HEK293T (cell line): ENCODE data around the gene PROZ.

Experiments used
- CTCF ChIA-PET: fragments of 350-600 bp; formaldehyde crosslinking; extraction: SDS; loops from one replicate; lab custom pipeline; 2021; ENCODE audit warnings: antibody characterized with exemption, inconsistent platforms; lab: Yijun Ruan, JAX
- POLR2A ChIA-PET: fragments of 350-600 bp; formaldehyde crosslinking; extraction: SDS; loops from one replicate; lab custom pipeline; 2020; ENCODE audit warnings: antibody characterized with exemption, inconsistent platforms; lab: Yijun Ruan, JAX
- DNase-seq: peaks from one replicate; pipeline ENCODE4 v3.0.0; 2012; ENCODE audit warnings: mixed read lengths; ENCODE audit errors: extremely low spot score
- ARNT ChIP-seq: fragments of 450-650 bp; IDR thresholded peaks from 2 replicates; pipeline ENCODE4 v1.6.1; 2017; ENCODE audit warnings: mild to moderate bottlenecking
- BHLHE40 ChIP-seq: fragments of 450-650 bp; IDR thresholded peaks from 2 replicates; pipeline ENCODE4 v1.6.1; 2016; ENCODE audit warnings: mild to moderate bottlenecking, moderate library complexity, borderline replicate concordance
- CTBP1 ChIP-seq: fragments of 450-650 bp; IDR thresholded peaks from 2 replicates; pipeline ENCODE4 v1.6.1; 2016; ENCODE audit warnings: borderline replicate concordance
- ELF4 ChIP-seq: fragments of 450-650 bp; IDR thresholded peaks from 2 replicates; pipeline ENCODE4 v1.6.1; 2017; ENCODE audit warnings: antibody characterized with exemption
- FOXA1 ChIP-seq: fragments of 450-650 bp; IDR thresholded peaks from 2 replicates; pipeline ENCODE4 v1.6.1; 2016; ENCODE audit warnings: mild to moderate bottlenecking
- FOXK2 ChIP-seq: fragments of 450-650 bp; IDR thresholded peaks from 2 replicates; pipeline ENCODE4 v1.6.1; 2016; ENCODE audit warnings: mild to moderate bottlenecking
- FOXM1 ChIP-seq: fragments of 450-650 bp; IDR thresholded peaks from 2 replicates; pipeline ENCODE4 v1.6.1; 2017; ENCODE audit warnings: mild to moderate bottlenecking, borderline replicate concordance
- HDGF ChIP-seq: fragments of 450-650 bp; IDR thresholded peaks from 2 replicates; pipeline ENCODE4 v1.6.1; 2017; ENCODE audit warnings: antibody characterized with exemption, borderline replicate concordance
- L3MBTL2 ChIP-seq: fragments of 450-650 bp; conservative IDR thresholded peaks from 2 replicates; pipeline ENCODE4 v1.6.1; 2016; ENCODE audit warnings: mild to moderate bottlenecking
- LEF1 ChIP-seq: fragments of 450-650 bp; IDR thresholded peaks from 2 replicates; pipeline ENCODE4 v1.6.1; 2017; ENCODE audit warnings: mild to moderate bottlenecking, borderline replicate concordance
- NFRKB ChIP-seq: fragments of 450-650 bp; IDR thresholded peaks from 2 replicates; pipeline ENCODE4 v1.6.1; 2016; ENCODE audit warnings: mild to moderate bottlenecking, moderate library complexity
- SP1 ChIP-seq: fragments of 450-650 bp; IDR thresholded peaks from 2 replicates; pipeline ENCODE4 v1.6.1; 2017
- SUZ12 ChIP-seq: fragments of 450-650 bp; IDR thresholded peaks from 2 replicates; pipeline ENCODE4 v1.6.1; 2016; ENCODE audit warnings: mild to moderate bottlenecking
- TARDBP ChIP-seq: fragments of 450-650 bp; IDR thresholded peaks from 2 replicates; pipeline ENCODE4 v1.6.1; 2016
- ZNF384 ChIP-seq: fragments of 450-650 bp; IDR thresholded peaks from 2 replicates; pipeline ENCODE4 v1.6.1; 2016
- TF ChIP-seq, protein P1 (sequence below): fragments of 450-650 bp; IDR thresholded peaks from 2 replicates; pipeline ENCODE4 v1.6.1; 2016

PROZ gene

DNA sequence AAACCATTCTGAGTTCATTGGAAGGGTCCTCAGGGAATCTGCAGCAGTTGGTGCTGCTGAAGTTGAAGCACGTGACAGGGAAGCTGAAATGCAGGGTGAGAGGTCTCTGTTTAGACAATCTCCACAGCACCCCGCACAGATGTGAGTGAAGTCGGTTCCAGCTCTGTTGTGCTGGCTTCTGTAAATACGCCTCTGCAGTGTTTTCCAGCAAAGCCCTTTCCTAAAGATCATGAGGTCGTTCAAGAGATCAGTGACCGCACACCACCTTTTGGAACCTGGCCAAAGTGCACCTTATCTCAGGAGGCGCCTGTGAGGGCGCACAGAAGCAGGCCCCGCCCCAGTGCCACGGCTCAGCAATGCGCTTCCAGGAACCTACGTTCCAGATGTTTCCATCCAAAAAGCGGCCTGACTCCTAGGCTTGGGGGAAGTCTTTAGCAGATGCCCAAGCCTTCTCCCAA, 61.7 kb downstream of the PROZ start:
- DNase-seq, result no peak
- TF ChIP-seq BHLHE40 (no peak), FOXK2 (no peak), SP1 (no peak), NFRKB (no peak), FOXA1 (no peak), FOXM1 (no peak), ARNT (no peak), LEF1 (no peak), L3MBTL2 (no peak), ZNF384 (no peak), SUZ12 (no peak), HDGF (no peak), ELF4 (no peak), CTBP1 (no peak), TARDBP (no peak)
- TF ChIP-seq, protein P1, sequence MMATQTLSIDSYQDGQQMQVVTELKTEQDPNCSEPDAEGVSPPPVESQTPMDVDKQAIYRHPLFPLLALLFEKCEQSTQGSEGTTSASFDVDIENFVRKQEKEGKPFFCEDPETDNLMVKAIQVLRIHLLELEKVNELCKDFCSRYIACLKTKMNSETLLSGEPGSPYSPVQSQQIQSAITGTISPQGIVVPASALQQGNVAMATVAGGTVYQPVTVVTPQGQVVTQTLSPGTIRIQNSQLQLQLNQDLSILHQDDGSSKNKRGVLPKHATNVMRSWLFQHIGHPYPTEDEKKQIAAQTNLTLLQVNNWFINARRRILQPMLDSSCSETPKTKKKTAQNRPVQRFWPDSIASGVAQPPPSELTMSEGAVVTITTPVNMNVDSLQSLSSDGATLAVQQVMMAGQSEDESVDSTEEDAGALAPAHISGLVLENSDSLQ, result no peak
- ChIA-PET POLR2A (no interaction called here), CTCF (no interaction called here)

DNA sequence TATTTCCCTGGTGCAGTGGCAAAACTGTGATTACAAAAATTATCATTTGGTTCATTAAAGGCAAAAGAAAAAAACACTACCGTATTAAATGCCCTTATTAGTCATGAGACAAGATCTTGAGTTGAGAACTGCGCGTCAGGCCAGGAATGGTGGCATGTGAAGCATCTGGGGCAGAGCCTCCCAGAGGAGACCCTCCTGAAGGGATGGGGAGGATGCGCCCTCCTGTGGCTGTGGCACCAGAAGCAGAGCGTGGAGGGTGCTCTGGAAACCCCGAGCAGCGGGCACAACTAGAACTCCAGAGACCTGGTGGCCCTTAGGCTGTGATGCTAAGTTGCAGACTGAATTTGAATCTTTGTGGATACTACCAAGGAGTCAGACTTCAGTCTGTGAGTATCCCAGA, 62.4 kb downstream of the PROZ start:
- CTCF ChIA-PET, result no interaction called here
- DNase-seq, result no peak
- POLR2A ChIA-PET, result no interaction called here
- TF ChIP-seq HDGF (no peak), ZNF384 (no peak), NFRKB (no peak), ARNT (no peak), FOXK2 (no peak), FOXA1 (no peak), LEF1 (no peak), FOXM1 (no peak), SUZ12 (no peak)
